Measurements from ENCODE around the gene TCF7L1.

TCF7L1 gene

DNA sequence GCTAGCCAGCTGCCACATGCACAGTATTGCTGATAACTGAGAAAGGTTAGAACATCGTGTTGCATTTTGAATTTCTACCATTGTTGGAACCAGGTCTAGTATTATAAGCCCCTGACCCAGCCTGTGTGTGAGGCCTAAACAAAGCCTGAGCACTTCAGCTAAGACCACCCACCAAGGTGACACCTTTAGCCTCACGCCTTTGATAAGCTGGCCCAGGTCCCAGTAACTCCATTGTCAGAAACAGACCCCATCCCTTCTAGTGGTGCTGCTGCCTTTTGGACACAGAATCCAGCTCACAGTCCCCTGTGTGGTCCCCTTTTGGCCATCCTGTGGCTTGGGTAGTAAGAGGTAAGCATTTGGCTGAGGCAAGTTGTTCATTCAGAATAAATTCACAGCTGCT lies 223.0 kb downstream of the TCF7L1 start:
- no peak for DNase-seq (ENCODE audit: low read depth)

DNA sequence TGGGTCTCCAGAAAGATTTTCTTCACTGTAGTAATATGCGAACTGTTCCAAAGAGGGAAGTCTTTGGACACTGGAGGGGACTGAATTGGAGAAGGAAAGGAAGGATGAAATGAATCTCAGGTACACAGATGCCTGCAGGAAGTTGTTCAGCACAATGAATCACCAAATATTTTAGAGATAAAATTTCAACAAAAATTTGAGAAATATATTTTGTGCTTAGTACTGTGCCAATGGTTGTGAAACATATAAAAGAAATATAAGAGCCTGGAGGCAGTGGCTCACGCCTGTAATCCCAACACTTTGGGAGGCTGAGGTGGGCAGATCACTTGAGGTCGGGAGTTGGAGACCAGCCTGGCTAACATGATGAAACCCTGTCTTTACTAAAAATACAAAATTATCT lies 224.5 kb downstream of the TCF7L1 start:
- DNase-seq (ENCODE audit: low read depth), result no peak

All from stimulated activated CD8-positive, alpha-beta memory T cell treated with anti-CD3 and anti-CD28 coated beads, Interleukin-7, amount 100 ng/mL, for 24 hours (primary cell).